ENCODE data around the gene TSPAN18.

TSPAN18 gene

GRCh38 chr11:44971185-44971584, 244.4 kb downstream of the TSPAN18 start:
- in situ Hi-C loops (cut with MboI; ENCODE audit: low sequenced_read_pairs, unreplicated experiment) = no loop called here
- DNase-seq (ENCODE audit: low spot score) = no peak
- TF ChIP-seq CTCF (IDR thresholded peaks at IDR 0.05; ENCODE audit: borderline replicate concordance, control extremely low read depth, extremely low read depth, insufficient read depth, missing control alignments) = no peak

- in situ Hi-C loops (cut with MboI; ENCODE audit: low sequenced_read_pairs, unreplicated experiment) = no loop called here
- no peak for DNase-seq (ENCODE audit: low spot score)
- TF ChIP-seq CTCF (IDR thresholded peaks at IDR 0.05; ENCODE audit: borderline replicate concordance, control extremely low read depth, extremely low read depth, insufficient read depth, missing control alignments) = no peak
These were observed 246.1 kb downstream of the TSPAN18 start for GRCh38 chr11:44972746-44973435.

- in situ Hi-C loops (cut with MboI; ENCODE audit: low sequenced_read_pairs, unreplicated experiment) = no loop called here
- no peak for DNase-seq (ENCODE audit: low spot score)
- no peak for TF ChIP-seq CTCF (IDR thresholded peaks at IDR 0.05; ENCODE audit: borderline replicate concordance, control extremely low read depth, extremely low read depth, insufficient read depth, missing control alignments)
These were observed 247.1 kb downstream of the TSPAN18 start for GRCh38 chr11:44973632-44974401.

- DNase-seq (ENCODE audit: low spot score) = no peak
- in situ Hi-C loops (cut with MboI; ENCODE audit: low sequenced_read_pairs, unreplicated experiment) = no loop called here
- no peak for TF ChIP-seq CTCF (IDR thresholded peaks at IDR 0.05; ENCODE audit: borderline replicate concordance, control extremely low read depth, extremely low read depth, insufficient read depth, missing control alignments)
These were observed 247.7 kb downstream of the TSPAN18 start for GRCh38 chr11:44974402-44975000.

- no peak for TF ChIP-seq CTCF (IDR thresholded peaks at IDR 0.05; ENCODE audit: borderline replicate concordance, control extremely low read depth, extremely low read depth, insufficient read depth, missing control alignments)
- in situ Hi-C loops (cut with MboI; ENCODE audit: low sequenced_read_pairs, unreplicated experiment) = no loop called here
- DNase-seq (ENCODE audit: low spot score) = no peak
These were observed 249.8 kb downstream of the TSPAN18 start for GRCh38 chr11:44976576-44976975.

GRCh38 chr11:44977493-44977984, 250.8 kb downstream of the TSPAN18 start:
- no peak for DNase-seq (ENCODE audit: low spot score)
- in situ Hi-C loops (cut with MboI; ENCODE audit: low sequenced_read_pairs, unreplicated experiment) = no loop called here
- no peak for TF ChIP-seq CTCF (IDR thresholded peaks at IDR 0.05; ENCODE audit: borderline replicate concordance, control extremely low read depth, extremely low read depth, insufficient read depth, missing control alignments)

All from GM13976 (cell line).